CD4-positive, alpha-beta memory T cell (primary cell): Measurements from ENCODE around the gene KIF18B. TPM values are rescaled to one million over a fixed set of nuclear protein-coding genes. Genes with fewer than 3 reads are reported as not detected.

Experiments
- CTCF ChIA-PET: fragments of 350-600 bp; sonication (Branson Sonifier 250); formaldehyde crosslinking; loops from one replicate; lab custom pipeline; 2021; ENCODE audit warnings: inconsistent platforms; ENCODE audit not compliant: partially characterized antibody; lab: Charles Lee
- POLR2A ChIA-PET: fragments of 350-600 bp; sonication (Branson Sonifier 250); formaldehyde crosslinking; loops from one replicate; lab custom pipeline; 2021; ENCODE audit not compliant: partially characterized antibody; lab: Charles Lee
- DNase-seq, 5 donors: peaks; one replicate each; pipeline versions ENCODE4 v3.0.0 to v3.0.0-alpha.2; 2020 to 2022; ENCODE audit warnings: mixed read lengths in 1 of 5
- H3K27ac ChIP-seq: one replicate; pipeline ENCODE4 v1.7.0; 2013; ENCODE audit warnings: low read depth, low read length
- H3K27me3 ChIP-seq: 2 replicates; pipeline ENCODE4 v1.7.0; 2013; ENCODE audit warnings: mild to moderate bottlenecking, low read length, moderate library complexity; ENCODE audit not compliant: insufficient read depth
- H3K36me3 ChIP-seq: 2 replicates; pipeline ENCODE4 v1.7.0; 2013; ENCODE audit warnings: mild to moderate bottlenecking, low read length, moderate library complexity; ENCODE audit not compliant: insufficient read depth
- H3K4me1 ChIP-seq: 2 replicates; pipeline ENCODE4 v1.7.0; 2013; ENCODE audit warnings: mild to moderate bottlenecking, low read length, moderate library complexity; ENCODE audit not compliant: insufficient read depth
- H3K4me3 ChIP-seq, 2 donors: one replicate each; pipeline ENCODE4 v1.7.0; 2013; ENCODE audit warnings: low read length in 2 of 2, mild to moderate bottlenecking in 1 of 2
- H3K9me3 ChIP-seq, 2 donors: one replicate each; pipeline ENCODE4 v1.7.0; 2013; ENCODE audit warnings: low read length in 2 of 2, control low read depth in 1 of 2; ENCODE audit not compliant: control insufficient read depth in 1 of 2
- H3K27ac Mint-ChIP-seq, 7 donors: one replicate each; pipeline ENCODE4 v1.8.0; 2020 to 2021; ENCODE audit warnings: mixed read lengths in 7 of 7, mild to moderate bottlenecking in 6 of 7, inconsistent platforms in 3 of 7, moderate library complexity in 3 of 7
- H3K27me3 Mint-ChIP-seq, 2 donors: one replicate each; pipeline ENCODE4 v1.8.0; 2020 to 2021; ENCODE audit warnings: mixed read lengths in 2 of 2
- H3K36me3 Mint-ChIP-seq, 2 donors: one replicate each; pipeline ENCODE4 v1.8.0; 2020 to 2021; ENCODE audit warnings: mixed read lengths in 2 of 2, inconsistent platforms in 1 of 2, mild to moderate bottlenecking in 1 of 2
- H3K4me1 Mint-ChIP-seq, 4 donors: one replicate each; pipeline ENCODE4 v1.8.0; 2020 to 2021; ENCODE audit warnings: mixed read lengths in 4 of 4, mild to moderate bottlenecking in 1 of 4
- H3K4me3 Mint-ChIP-seq, 8 donors: one replicate each; pipeline ENCODE4 v1.8.0; 2020 to 2021; ENCODE audit warnings: mixed read lengths in 8 of 8, mild to moderate bottlenecking in 7 of 8, moderate library complexity in 6 of 8, inconsistent platforms in 3 of 8
- H3K9me3 Mint-ChIP-seq, 8 donors: one replicate each; pipeline ENCODE4 v1.8.0; 2020 to 2021; ENCODE audit warnings: mixed read lengths in 8 of 8, mild to moderate bottlenecking in 5 of 8, inconsistent platforms in 3 of 8, moderate library complexity in 1 of 8
- intact Hi-C: fragments of 100-400 bp; cut with micrococcal nuclease; formaldehyde crosslinking; loops from one replicate; pipeline ENCODE4 v1.15.1; 2023
- polyA plus RNA-seq, 2 donors: library from polyadenylated mRNA; unstranded; fragments of 300-500 nt; fragmentation: Illumina TruSeq; gene quantifications; one replicate each; pipeline ENCODE4 v1.2.3, GENCODE V29; 2021
- total RNA-seq, 2 experiments: library from RNA; stranded (reverse); gene quantifications; one replicate each; pipeline ENCODE4 v1.2.3, GENCODE V29; 2021

KIF18B gene
- total and polyA plus RNA-seq, 4 experiments from 2014 or later, result not detected

DNA sequence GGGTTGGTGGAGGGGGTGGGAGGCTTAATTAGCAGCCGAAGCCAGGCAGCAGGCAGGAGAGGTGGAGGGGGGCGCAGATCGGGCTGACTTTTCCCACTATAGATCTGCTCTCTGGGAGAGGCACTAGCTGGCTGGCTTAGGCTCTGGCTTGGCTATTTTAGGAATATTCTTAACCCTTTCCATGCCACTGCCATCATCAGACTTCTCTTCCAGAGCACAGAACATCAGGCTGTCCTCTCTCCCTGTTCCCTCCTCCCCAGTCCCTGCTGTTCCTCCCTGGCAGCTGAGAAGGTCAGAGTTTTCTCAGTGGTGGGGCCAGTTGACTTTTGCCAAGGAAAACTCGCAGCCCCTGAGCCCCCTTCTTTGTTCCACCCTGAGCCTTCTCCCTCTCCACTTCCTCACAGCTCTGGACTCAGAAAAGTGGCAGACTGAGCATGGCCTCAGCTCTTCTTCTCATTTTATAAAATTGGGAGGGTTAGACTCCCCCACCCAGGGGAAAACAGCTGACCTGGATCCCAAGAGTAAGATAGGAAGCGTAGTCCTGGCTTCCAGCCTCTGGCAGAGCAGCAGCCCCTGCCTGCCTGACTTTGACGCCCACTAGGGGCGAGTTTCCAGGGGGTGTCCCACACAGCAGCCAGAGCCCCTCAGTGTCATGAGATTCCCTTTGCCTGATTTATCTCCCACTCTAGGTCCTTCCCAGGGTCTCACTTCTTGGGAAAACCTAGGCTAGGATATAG lies 30.4 kb upstream of the KIF18B start:
- Histone ChIP-seq H3K27me3 (peaks cover 5% of the 10 kb centered on the region), H3K9me3 (no peaks in the 10 kb centered on the region), H3K36me3 (no peaks in the 10 kb centered on the region), H3K4me1 (no peaks in the 10 kb centered on the region), H3K27ac (no peak overlapping the region), H3K4me3 (no peak overlapping the region)
- Mint-ChIP-seq H3K4me3 (no peak overlapping the region), H3K36me3 (no peaks in the 10 kb centered on the region), H3K27me3 (peaks cover 16 to 33% of the 10 kb centered on the region in 2 donors), H3K4me1 (no peaks in the 10 kb centered on the region), H3K27ac (no peak overlapping the region), H3K9me3 (no peaks in the 10 kb centered on the region)
- DNase-seq, result no peak
- POLR2A ChIA-PET, result no interaction called here
- CTCF ChIA-PET, result no interaction called here
- intact Hi-C loops, result no loop called here

DNA sequence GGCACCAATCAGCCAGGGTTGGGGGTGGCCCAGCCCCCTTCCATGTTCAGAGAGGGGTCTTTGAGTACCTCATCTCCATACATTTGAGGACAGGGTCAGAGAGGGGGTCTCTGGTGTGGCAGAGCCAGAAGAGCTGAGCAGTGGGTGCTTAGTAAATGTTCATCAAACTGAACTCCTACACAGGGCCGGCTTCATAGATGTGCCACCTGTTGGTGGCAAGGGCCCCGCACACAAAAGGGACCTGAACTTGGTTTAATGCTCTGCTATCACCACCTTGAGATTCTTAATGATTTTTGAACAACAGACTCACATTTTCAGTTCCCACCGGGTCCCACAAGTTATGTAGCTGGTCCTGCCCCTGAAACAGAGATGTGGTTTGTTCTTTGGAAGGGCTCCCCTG lies 29.5 kb upstream of the KIF18B start:
- Mint-ChIP-seq H3K36me3 (no peaks in the 10 kb centered on the region), H3K27ac (no peak overlapping the region), H3K27me3 (peaks cover 12 to 40% of the 10 kb centered on the region in 2 donors), H3K4me1 (peaks cover 0 to 2% (median 0%) of the 10 kb centered on the region in 4 donors), H3K9me3 (no peaks in the 10 kb centered on the region), H3K4me3 (no peak overlapping the region)
- peaks cover 5% of the 10 kb centered on the region for H3K27me3 ChIP-seq
- ChIA-PET CTCF (no interaction called here), POLR2A (no interaction called here)
- DNase-seq, result no peak
- H3K27ac ChIP-seq, result no peak overlapping the region
- no peak overlapping the region for H3K4me3 ChIP-seq
- no peaks in the 10 kb centered on the region for H3K4me1 ChIP-seq
- H3K9me3 ChIP-seq, result no peaks in the 10 kb centered on the region
- no peaks in the 10 kb centered on the region for H3K36me3 ChIP-seq
- intact Hi-C loops, result no loop called here

DNA sequence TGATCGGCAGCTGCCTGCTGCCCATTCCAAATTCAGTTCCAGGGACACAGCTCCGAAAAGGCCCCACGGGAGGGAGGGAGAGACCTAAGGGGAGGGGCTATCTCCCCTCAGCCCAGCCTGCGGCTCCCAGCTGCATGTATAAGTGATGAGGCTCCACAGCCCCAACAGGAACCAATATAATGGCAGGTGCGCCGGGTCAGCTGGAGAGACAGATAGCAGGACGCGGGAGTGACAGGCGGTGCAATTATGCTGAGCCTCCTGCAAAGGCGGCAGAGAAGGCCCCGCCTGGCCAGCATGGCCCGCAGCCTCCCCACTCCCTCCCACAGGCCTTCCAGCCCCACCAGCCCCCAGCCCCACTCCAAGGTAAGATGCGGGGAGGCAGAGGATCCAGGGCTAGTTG lies 28.6 kb upstream of the KIF18B start:
- Histone ChIP-seq H3K9me3 (no peaks in the 10 kb centered on the region), H3K4me1 (no peaks in the 10 kb centered on the region), H3K36me3 (no peaks in the 10 kb centered on the region), H3K27ac (no peak overlapping the region), H3K27me3 (peaks cover 5% of the 10 kb centered on the region), H3K4me3 (no peak overlapping the region)
- CTCF ChIA-PET, result no interaction called here
- no peak for DNase-seq
- H3K27ac Mint-ChIP-seq, result no peak overlapping the region
- POLR2A ChIA-PET, result no interaction called here
- no peak overlapping the region for H3K4me3 Mint-ChIP-seq
- H3K36me3 Mint-ChIP-seq, result no peaks in the 10 kb centered on the region
- no peaks in the 10 kb centered on the region for H3K9me3 Mint-ChIP-seq
- peaks cover 0 to 4% (median 0%) of the 10 kb centered on the region in 4 donors for H3K4me1 Mint-ChIP-seq
- intact Hi-C loops, result no loop called here
- peaks cover 12 to 39% of the 10 kb centered on the region in 2 donors for H3K27me3 Mint-ChIP-seq

DNA sequence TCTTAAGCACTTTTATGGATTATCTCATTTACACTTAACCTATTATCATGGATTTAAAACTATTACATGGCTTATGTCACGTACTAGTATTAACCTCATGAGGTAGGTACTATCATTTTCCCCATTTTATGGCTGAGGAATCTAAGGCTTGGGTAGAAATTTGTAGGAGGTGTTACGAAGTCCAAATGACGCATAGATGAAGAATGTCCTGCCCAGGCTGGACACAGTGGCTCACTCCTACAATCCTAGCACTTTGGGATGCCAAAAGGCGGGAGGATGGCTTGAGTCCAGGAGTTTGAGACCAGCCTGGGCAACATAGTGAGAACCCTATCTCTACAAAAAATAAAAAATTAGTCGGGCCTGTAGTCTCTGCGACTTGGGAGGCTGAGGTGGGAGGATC lies 25.4 kb upstream of the KIF18B start:
- intact Hi-C loops, result no loop called here
- H3K27me3 ChIP-seq, result peaks cover 19% of the 10 kb centered on the region
- ChIA-PET CTCF (no interaction called here), POLR2A (no interaction called here)
- H3K36me3 Mint-ChIP-seq, result no peaks in the 10 kb centered on the region
- H3K9me3 ChIP-seq, result no peaks in the 10 kb centered on the region
- peaks cover 7 to 40% of the 10 kb centered on the region in 2 donors for H3K27me3 Mint-ChIP-seq
- H3K36me3 ChIP-seq, result no peaks in the 10 kb centered on the region
- peaks cover 7 to 20% (median 17%) of the 10 kb centered on the region in 4 donors for H3K4me1 Mint-ChIP-seq
- peak overlapping the region in 1 of 8 donors; percentile 10 for H3K4me3 Mint-ChIP-seq
- peaks cover 0 to 3% (median 0%) of the 10 kb centered on the region in 8 donors for H3K9me3 Mint-ChIP-seq
- H3K4me1 ChIP-seq, result peaks cover 19% of the 10 kb centered on the region
- no peak overlapping the region for H3K27ac ChIP-seq
- H3K4me3 ChIP-seq, result no peak overlapping the region
- no peak overlapping the region for H3K27ac Mint-ChIP-seq
- DNase-seq, result no peak

DNA sequence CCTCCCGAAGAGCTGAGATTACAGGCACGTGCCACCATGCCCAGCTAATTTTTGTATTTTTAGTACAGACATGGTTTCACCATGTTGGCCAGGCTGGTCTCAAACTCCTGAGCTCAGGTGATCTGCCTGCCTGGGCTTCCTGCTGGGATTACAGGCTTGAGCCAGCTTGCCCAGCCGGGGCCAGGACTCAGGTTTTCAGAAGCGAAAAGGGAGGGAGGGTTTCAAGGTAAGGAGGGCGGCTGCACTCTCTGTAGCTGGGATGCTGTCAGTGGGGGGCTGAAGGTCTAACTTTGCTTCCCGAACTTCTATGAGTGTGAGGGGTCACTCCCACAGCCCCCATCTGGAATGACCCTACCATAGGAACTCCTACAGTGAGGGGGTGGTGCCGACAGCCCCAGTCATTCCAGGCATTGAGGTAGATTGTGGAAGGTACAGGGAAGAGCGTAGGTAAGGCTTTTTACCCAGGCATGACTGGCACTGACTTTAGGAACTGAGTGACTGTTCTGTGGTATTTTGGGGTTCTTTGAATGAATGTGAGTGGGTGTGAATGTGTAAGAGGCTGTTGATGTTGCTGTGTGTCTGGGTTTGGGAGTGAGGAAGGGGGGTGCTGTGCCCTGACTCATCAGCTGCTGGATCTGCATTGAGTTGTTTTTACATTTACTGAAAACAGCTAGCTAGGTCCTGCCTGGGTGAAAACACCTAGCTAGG lies 24.4 kb upstream of the KIF18B start:
- H3K4me3 Mint-ChIP-seq, result no peak overlapping the region
- POLR2A ChIA-PET, result no interaction called here
- Histone ChIP-seq H3K9me3 (no peaks in the 10 kb centered on the region), H3K27me3 (peaks cover 22% of the 10 kb centered on the region), H3K4me1 (peaks cover 25% of the 10 kb centered on the region), H3K27ac (no peak overlapping the region), H3K36me3 (no peaks in the 10 kb centered on the region), H3K4me3 (no peak overlapping the region)
- DNase-seq, result peak in 1 of 5 donors; percentile 58
- H3K4me1 Mint-ChIP-seq, result peaks cover 8 to 25% (median 20%) of the 10 kb centered on the region in 4 donors
- intact Hi-C loops, result no loop called here
- no peak overlapping the region for H3K27ac Mint-ChIP-seq
- H3K27me3 Mint-ChIP-seq, result peaks cover 9 to 40% of the 10 kb centered on the region in 2 donors
- CTCF ChIA-PET, result no interaction called here
- no peaks in the 10 kb centered on the region for H3K36me3 Mint-ChIP-seq
- peaks cover 0 to 3% (median 0%) of the 10 kb centered on the region in 8 donors for H3K9me3 Mint-ChIP-seq

DNA sequence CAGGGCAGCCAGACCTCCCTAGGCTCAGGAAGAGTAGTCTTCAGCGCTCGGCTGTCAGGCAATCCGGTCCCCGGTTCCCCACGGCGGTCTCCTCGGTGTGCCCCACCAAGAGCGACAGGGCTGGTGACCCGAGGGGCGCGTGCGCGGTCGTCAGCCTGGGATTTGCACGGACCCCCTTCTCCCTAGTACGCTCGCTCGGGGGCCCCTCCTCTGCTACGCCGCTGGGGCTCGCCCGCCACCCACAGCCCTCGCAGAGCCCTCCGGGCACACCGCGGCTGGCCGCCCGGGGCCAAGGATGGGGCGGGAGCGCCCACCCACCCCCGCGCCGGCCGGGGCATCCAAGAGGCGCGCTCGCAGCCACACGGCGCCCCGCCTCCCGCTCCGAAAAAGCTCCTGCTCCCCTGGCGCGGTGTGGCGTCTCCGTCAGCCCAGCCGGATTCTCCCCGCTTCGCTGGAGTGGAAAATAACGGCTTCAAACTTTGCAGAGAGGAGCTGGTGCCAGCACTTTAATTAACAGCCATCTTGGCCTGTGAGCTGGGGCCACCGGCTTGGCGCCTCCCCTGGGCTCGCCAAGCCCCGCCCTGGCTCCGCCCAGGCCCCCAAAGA lies 22.7 kb upstream of the KIF18B start:
- DNase-seq, result peak in 2 of 5 donors; percentile 14 to 49
- peak overlapping the region in 1 of 2 donors; percentile 5 for H3K4me3 ChIP-seq
- H3K27ac ChIP-seq, result no peak overlapping the region
- Mint-ChIP-seq H3K36me3 (no peaks in the 10 kb centered on the region), H3K27me3 (peaks cover 20 to 49% of the 10 kb centered on the region in 2 donors), H3K4me1 (peaks cover 12 to 37% (median 24%) of the 10 kb centered on the region in 4 donors), H3K27ac (no peak overlapping the region), H3K9me3 (peaks cover 0 to 3% (median 0%) of the 10 kb centered on the region in 8 donors), H3K4me3 (peak overlapping the region in 7 of 8 donors; percentile 64 to 90 (median 74))
- intact Hi-C loops, result no loop called here
- ChIA-PET POLR2A (no interaction called here), CTCF (no interaction called here)
- H3K36me3 ChIP-seq, result no peaks in the 10 kb centered on the region
- peaks cover 28% of the 10 kb centered on the region for H3K4me1 ChIP-seq
- H3K27me3 ChIP-seq, result peaks cover 36% of the 10 kb centered on the region
- no peaks in the 10 kb centered on the region for H3K9me3 ChIP-seq
